HCT116 (cell line): ENCODE measurements around the gene PSG4. TPM values are rescaled to one million over a fixed set of nuclear protein-coding genes. Genes with fewer than 3 reads are reported as not detected.
A peak's percentile ranks its signal among the peaks of the same experiment; 100 is the strongest.
"Not testable (repeated sequence)": the region's sequence is repeated elsewhere in the genome, so short reads cannot be mapped to it uniquely, and the experiment has no call there.

Experiments used
- ATAC-seq: fragments of 200-7000 bp; cut with Tn5 transposase; 2 replicates; pipeline ENCODE4 v1.9.1; 2020; ENCODE audit warnings: mild to moderate bottlenecking, moderate library complexity
- Bru-seq: library from RNA; stranded (reverse); fragments of 400-500 nt; gene quantifications from one replicate; lab custom pipeline; 2021; lab: Mats Ljungman, UMichigan
- BruChase-seq, 2 experiments: library from RNA; stranded (reverse); fragments of 400-500 nt; gene quantifications; one replicate each; lab custom pipeline; 2021; lab: Mats Ljungman, UMichigan
- BruUV-seq: library from RNA; stranded (reverse); fragments of 400-500 nt; replicated peaks from 2 replicates; lab custom pipeline; 2021; lab: Mats Ljungman, UMichigan
- CTCF ChIA-PET: fragments of 300-600 bp; sonication (Branson Sonifier 250); formaldehyde crosslinking; loops from one replicate; lab custom pipeline; 2021; ENCODE audit warnings: antibody characterized with exemption; lab: Charles Lee
- POLR2A ChIA-PET: fragments of 300-600, 350-600 bp; sonication (Branson Sonifier 250); formaldehyde crosslinking; loops from one replicate; lab custom pipeline; 2021; ENCODE audit warnings: antibody characterized with exemption; lab: Charles Lee
- RAD21 ChIA-PET, 2 experiments: fragments of 300-600 bp; sonication (Branson Sonifier 250); formaldehyde crosslinking; loops; one replicate each; lab custom pipeline; 2023; ENCODE audit warnings: low total read pairs in 2 of 2; ENCODE audit not compliant: uncharacterized antibody in 2 of 2, unreplicated experiment in 2 of 2, low non-redundant PET in 1 of 2; lab: Charles Lee
- DNase-seq: peaks from one replicate; pipeline ENCODE4 v3.0.0-alpha.2; 2010; ENCODE audit warnings: low read depth, low spot score
- H2AFZ ChIP-seq: fragments of 200-600 bp; shearing (Covaris generic), sonication (generic); 2 replicates; pipeline ENCODE4 v1.6.1; 2017; ENCODE audit warnings: low read depth, mixed run types, mixed read lengths, antibody characterized with exemption, low read length; ENCODE audit not compliant: poor library complexity, severe bottlenecking
- H3K27ac ChIP-seq: 2 replicates; pipeline ENCODE4 v1.5.1; 2012; ENCODE audit warnings: low read depth, low read length
- H3K27me3 ChIP-seq: fragments of 200-600 bp; sonication (generic); 2 replicates; pipeline ENCODE4 v1.6.1; 2016; ENCODE audit warnings: mixed run types, low read length, mixed read lengths; ENCODE audit not compliant: insufficient read depth
- H3K36me3 ChIP-seq, 2 experiments: fragments of 200-500 bp in 1 of 2; fragments of 200-600 bp in 1 of 2; sonication (Bioruptor generic) in 1 of 2; sonication (generic) in 1 of 2; 2 replicates each; pipeline versions ENCODE4 v1.5.1 to v1.6.1; 2014 to 2016; ENCODE audit warnings: low read length in 2 of 2, inconsistent platforms in 1 of 2, mixed read lengths in 1 of 2, mixed run types in 1 of 2; ENCODE audit not compliant: insufficient read depth in 2 of 2, control insufficient read depth in 1 of 2
- H3K4me1 ChIP-seq, 2 experiments: fragments of 200-600 bp in 1 of 2; sonication (generic) in 1 of 2; 2 replicates each; pipeline versions ENCODE4 v1.5.1 to v1.6.1; 2012 to 2017; ENCODE audit warnings: low read length in 2 of 2, inconsistent platforms in 1 of 2, mild to moderate bottlenecking in 1 of 2, mixed read lengths in 1 of 2, mixed run types in 1 of 2, moderate library complexity in 1 of 2; ENCODE audit not compliant: insufficient read depth in 2 of 2, control insufficient read depth in 1 of 2
- H3K4me2 ChIP-seq: fragments of 200-600 bp; sonication (generic); 2 replicates; pipeline ENCODE4 v1.6.1; 2017; ENCODE audit warnings: mixed run types, low read length, mixed read lengths
- H3K4me3 ChIP-seq, 2 experiments: fragments of 200-600 bp in 1 of 2; sonication (generic) in 1 of 2; replicated peaks in 1 of 2; 2 replicates each; pipeline ENCODE4 v1.5.1; 2011 to 2016; ENCODE audit warnings: low read length in 2 of 2, control low read depth in 1 of 2, low read depth in 1 of 2, mild to moderate bottlenecking in 1 of 2, mixed read lengths in 1 of 2, mixed run types in 1 of 2
- H3K79me2 ChIP-seq: fragments of 200-600 bp; sonication (generic); 2 replicates; pipeline ENCODE4 v1.6.1; 2017; ENCODE audit warnings: mild to moderate bottlenecking, mixed run types, low read length, moderate library complexity, mixed read lengths; ENCODE audit not compliant: insufficient read depth
- H3K9ac ChIP-seq: fragments of 200-600 bp; sonication (generic); 2 replicates; pipeline ENCODE4 v1.6.1; 2016; ENCODE audit warnings: low read length, mixed read lengths
- H3K9me2 ChIP-seq: fragments of 200-600 bp; sonication (generic), shearing (Covaris generic); 2 replicates; pipeline ENCODE4 v1.6.1; 2017; ENCODE audit warnings: mixed run types, mild to moderate bottlenecking, moderate library complexity; ENCODE audit not compliant: insufficient read depth
- H3K9me3 ChIP-seq, 2 experiments: fragments of 200-500 bp in 1 of 2; fragments of 200-600 bp in 1 of 2; sonication (Bioruptor generic) in 1 of 2; sonication (generic) in 1 of 2; 2 replicates each; pipeline ENCODE4 v1.6.1; 2014 to 2017; ENCODE audit warnings: low read length in 2 of 2, mixed read lengths in 2 of 2, inconsistent platforms in 1 of 2, low read depth in 1 of 2, mild to moderate bottlenecking in 1 of 2, mixed run types in 1 of 2, moderate library complexity in 1 of 2; ENCODE audit not compliant: control insufficient read depth in 1 of 2, insufficient read depth in 1 of 2
- H4K20me1 ChIP-seq: fragments of 200-600 bp; sonication (generic), shearing (Covaris generic); 2 replicates; pipeline ENCODE4 v1.6.1; 2017; ENCODE audit warnings: mixed run types, mild to moderate bottlenecking, moderate library complexity; ENCODE audit not compliant: insufficient read depth
- intact Hi-C: fragments of 100-400 bp; cut with micrococcal nuclease; formaldehyde crosslinking; loops from 2 replicates; pipeline ENCODE4 v1.10.0; 2022
- long read RNA-seq: library from polyadenylated mRNA; unstranded; transcript quantifications from one replicate; pipeline ENCODE4 v2.0.0, GENCODE V29; 2021; ENCODE audit not compliant: unreplicated experiment
- polyA plus RNA-seq: library from polyadenylated mRNA; unstranded; fragments of >200 nt; gene quantifications from 2 replicates; pipeline ENCODE4 v1.2.1, GENCODE V29; 2012; ENCODE audit warnings: missing spikeins
- total RNA-seq: library from RNA; stranded (reverse); gene quantifications from one replicate; pipeline ENCODE4 v1.2.1, GENCODE V29; 2021; ENCODE audit not compliant: unreplicated experiment

Gene PSG4
- total RNA-seq (not detected), Bru-seq, nascent RNA (percentile 1 among the genes with signal in this experiment), BruChase-seq, experiment 1, labeled RNA remaining after a 6-hour chase (percentile 6 among the genes with signal in this experiment), BruChase-seq, experiment 2, labeled RNA remaining after a 2-hour chase (not detected)
- polyA plus RNA-seq = not detected in 2 replicates
- long read RNA-seq = 0 reads

DNA sequence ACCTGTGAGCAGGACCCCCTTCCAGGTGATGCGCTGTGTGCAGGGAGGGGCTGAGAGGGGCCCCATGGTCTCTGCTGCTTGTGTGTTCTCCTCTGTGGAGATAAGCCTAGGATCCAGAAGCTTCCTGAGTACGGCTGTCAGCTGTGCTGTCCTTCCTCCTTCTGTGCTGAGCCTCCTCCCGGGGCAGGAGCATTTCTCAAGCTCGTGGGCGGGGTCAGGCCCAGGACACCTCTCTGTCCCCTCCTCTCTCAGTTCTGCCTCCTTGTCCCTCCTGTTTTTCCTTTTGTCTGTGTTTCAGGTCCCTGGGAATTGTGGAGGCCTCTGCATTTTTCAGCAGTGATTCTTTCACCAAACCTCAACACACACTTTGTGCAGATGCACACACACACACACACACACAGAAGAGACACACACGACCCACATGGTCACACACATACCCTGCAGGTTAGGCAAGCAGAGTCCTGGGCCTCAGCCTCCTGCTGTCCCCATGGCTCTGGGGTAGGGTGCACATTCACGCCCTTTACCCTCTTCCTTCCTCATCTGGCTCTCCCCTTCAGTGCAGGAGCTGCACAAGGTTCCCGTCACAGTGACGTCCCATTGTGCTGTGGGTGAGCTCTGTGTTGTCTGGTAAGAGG is at the start of gene PSG4:
PSG4 (minus strand) TSS at position 168 of the 635 bp plus-strand sequence; CDS start at position 66, 102 bp downstream.
- ATAC-seq, POLR2A ChIA-PET, H3K27ac ChIP-seq, H3K79me2 ChIP-seq, H3K36me3 ChIP-seq, H3K9ac ChIP-seq, DNase-seq, H3K9me2 ChIP-seq, H3K4me2 ChIP-seq, H4K20me1 ChIP-seq, H3K27me3 ChIP-seq, H3K4me3 ChIP-seq, H2AFZ ChIP-seq, H3K9me3 ChIP-seq, BruUV-seq: not testable (repeated sequence)
- H3K4me1 ChIP-seq = peaks cover 10 to 15% of the 10 kb centered on the region in 2 experiments
- ChIA-PET RAD21 (interaction anchor here in 1 of 2 experiments (0.6 kb wide), 1 partner anchor 103 kb away, joined by 3 read pairs; no protein-coding TSS in a partner anchor), CTCF (interaction anchor here (1.8 kb wide), 1 partner anchor 104 kb away, joined by 5 read pairs; no protein-coding TSS in a partner anchor)
- intact Hi-C loops = loop anchor here (5.0 kb wide), 1 partner anchor 103 kb away; no protein-coding TSS in a partner anchor

DNA sequence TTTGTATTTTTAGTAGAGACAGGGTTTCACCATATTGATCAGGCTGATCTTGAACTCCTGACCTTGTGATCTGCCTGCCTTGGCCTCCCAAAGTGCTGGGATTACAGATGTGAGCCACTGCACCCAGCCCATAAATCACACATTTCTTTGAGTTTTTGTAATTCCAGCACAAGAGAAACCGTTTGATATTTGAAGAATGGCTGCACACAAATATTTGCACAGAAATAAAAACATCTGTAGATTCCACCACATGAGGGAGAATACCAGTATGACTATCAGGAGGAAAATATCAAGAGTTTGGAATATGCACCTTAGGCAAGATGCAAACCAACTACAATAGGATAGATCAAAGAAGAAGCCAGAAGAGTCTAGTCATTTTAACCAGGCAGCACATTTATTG is 46.0 kb upstream of the PSG4 start:
- H3K27me3 ChIP-seq, CTCF ChIA-PET, H3K36me3 ChIP-seq, H3K4me3 ChIP-seq, RAD21 ChIA-PET, H3K27ac ChIP-seq, H3K9me2 ChIP-seq, ATAC-seq, POLR2A ChIA-PET, DNase-seq, H3K79me2 ChIP-seq, H3K9me3 ChIP-seq, BruUV-seq, H3K4me2 ChIP-seq, H3K9ac ChIP-seq, intact Hi-C loops, H3K4me1 ChIP-seq, H4K20me1 ChIP-seq, H2AFZ ChIP-seq: not testable (repeated sequence)

DNA sequence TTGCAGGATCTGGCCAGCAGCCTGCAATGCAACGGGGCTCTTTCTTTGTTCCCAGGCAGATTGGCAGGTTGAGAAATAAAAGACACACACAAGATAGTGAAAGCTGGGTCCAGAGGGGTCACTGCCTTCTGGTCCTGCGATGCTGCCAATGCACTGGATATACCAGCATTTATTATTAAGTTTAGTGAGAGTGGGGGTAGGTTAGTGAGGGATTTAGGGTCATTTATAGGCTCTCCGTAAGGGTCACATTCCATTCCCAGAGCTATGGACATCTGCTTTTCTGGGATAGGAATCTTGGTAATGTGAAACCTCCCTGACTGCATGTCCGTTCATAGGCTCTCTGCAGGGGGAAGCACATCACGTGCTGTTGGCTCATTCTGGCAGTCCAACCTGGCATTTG is 44.9 kb upstream of the PSG4 start:
- DNase-seq, intact Hi-C loops, H3K27ac ChIP-seq, H3K9me2 ChIP-seq, H4K20me1 ChIP-seq, H3K9me3 ChIP-seq, H2AFZ ChIP-seq, POLR2A ChIA-PET, H3K4me2 ChIP-seq, BruUV-seq, H3K9ac ChIP-seq, H3K27me3 ChIP-seq, H3K4me1 ChIP-seq, CTCF ChIA-PET, RAD21 ChIA-PET, H3K4me3 ChIP-seq, H3K36me3 ChIP-seq, H3K79me2 ChIP-seq, ATAC-seq: not testable (repeated sequence)

DNA sequence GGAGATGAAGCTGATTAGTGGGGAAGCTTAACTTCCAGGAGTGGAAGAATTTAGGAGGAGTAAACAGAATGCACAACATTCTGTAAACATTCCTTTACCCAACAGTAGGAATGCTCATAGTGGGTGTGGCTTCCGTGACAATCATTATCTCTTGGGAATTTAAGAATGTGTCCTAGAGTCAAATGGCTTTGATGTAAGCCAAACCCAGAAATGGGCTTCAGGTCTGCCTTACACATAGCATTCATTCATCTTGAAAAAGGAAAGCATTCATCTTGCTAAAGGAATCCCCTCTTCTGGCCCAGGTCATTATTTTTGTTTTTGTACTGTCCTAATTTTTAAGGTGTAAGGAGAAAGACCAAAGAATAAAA is 43.2 kb upstream of the PSG4 start:
- BruUV-seq, H3K9me3 ChIP-seq, H3K4me1 ChIP-seq, H3K36me3 ChIP-seq, H3K79me2 ChIP-seq, H3K9me2 ChIP-seq, H4K20me1 ChIP-seq, CTCF ChIA-PET, intact Hi-C loops, H2AFZ ChIP-seq, H3K27me3 ChIP-seq, H3K4me2 ChIP-seq, POLR2A ChIA-PET, ATAC-seq, RAD21 ChIA-PET, DNase-seq, H3K4me3 ChIP-seq, H3K27ac ChIP-seq, H3K9ac ChIP-seq: not testable (repeated sequence)
